BJ (cell line): ENCODE measurements around the gene KIF24. TPM values are rescaled to one million over a fixed set of nuclear protein-coding genes. Genes with fewer than 3 reads are reported as not detected.

Experiments used
- CTCF ChIA-PET: fragments of 350-600 bp; formaldehyde crosslinking; extraction: SDS; loops from one replicate; lab custom pipeline; 2021; ENCODE audit warnings: antibody characterized with exemption, inconsistent platforms; lab: Yijun Ruan, JAX
- POLR2A ChIA-PET: fragments of 300-600 bp; sonication (Branson Sonifier 250); formaldehyde crosslinking; extraction: SDS; loops from one replicate; lab custom pipeline; 2021; ENCODE audit warnings: antibody characterized with exemption; lab: Charles Lee
- DNase-seq: peaks from one replicate; pipeline ENCODE4 v3.0.0-alpha.2; 2011; ENCODE audit warnings: low read depth
- H3K27me3 ChIP-seq: 2 replicates; pipeline ENCODE4 v1.6.0; 2011; ENCODE audit warnings: low read length; ENCODE audit not compliant: control insufficient read depth, insufficient read depth
- H3K36me3 ChIP-seq: 2 replicates; pipeline ENCODE4 v1.5.1; 2011; ENCODE audit warnings: low read length; ENCODE audit not compliant: control insufficient read depth, insufficient read depth
- H3K4me3 ChIP-seq: 2 replicates; pipeline ENCODE4 v1.5.1; 2011; ENCODE audit warnings: low read depth, mild to moderate bottlenecking, control low read depth, low read length
- CTCF ChIP-seq: IDR thresholded peaks from 2 replicates; pipeline ENCODE4 v1.5.1; 2011; ENCODE audit warnings: low read depth, mild to moderate bottlenecking, control low read depth, inconsistent platforms, low read length, moderate library complexity; ENCODE audit not compliant: insufficient read depth
- polyA plus RNA-seq: library from polyadenylated mRNA; depleted of rRNA; stranded (reverse); fragments of >200 nt; gene quantifications from 2 replicates; pipeline ENCODE4 v1.2.3, GENCODE V29; 2011

Gene KIF24
- polyA plus RNA-seq, 1 experiment, result 1.9 TPM

- peak within 1 kb of the TSS; percentile 57 for H3K4me3 ChIP-seq
- ChIA-PET CTCF (interaction anchor here (0.9 to 6.6 kb wide), 7 partner anchors 27 to 303 kb away, joined by 3 to 59 read pairs (median 3); no protein-coding TSS in a partner anchor), POLR2A (interaction anchor here (0.6 kb wide), 1 partner anchor 26 kb away, joined by 4 read pairs; no protein-coding TSS in a partner anchor)
- H3K36me3 ChIP-seq, result no peaks in the 10 kb centered on the region
- peaks cover 7% of the 10 kb centered on the region for H3K27me3 ChIP-seq
- TF ChIP-seq CTCF, result no peak
- peak; percentile 50 for DNase-seq
These were observed 47.7 kb upstream of the KIF24 start, which contains the start of gene MYORG for GRCh38 chr9:34376596-34377403. Gene MYORG (minus strand): TSS chr9:34376898. CDS start chr9:34372943, 3,955 bp downstream.

GRCh38 chr9:34375901-34376595 lies 47.0 kb upstream of the KIF24 start:
- CTCF ChIA-PET, result interaction anchor here (6.1 to 6.6 kb wide), 3 partner anchors 28 to 121 kb away, joined by 28 to 59 read pairs (median 53); no protein-coding TSS in a partner anchor
- TF ChIP-seq CTCF, result no peak
- H3K4me3 ChIP-seq, result peak overlapping the region; percentile 57
- H3K27me3 ChIP-seq, result peaks cover 14% of the 10 kb centered on the region
- DNase-seq, result no peak
- H3K36me3 ChIP-seq, result no peaks in the 10 kb centered on the region
- POLR2A ChIA-PET, result interaction anchor here (0.5 kb wide), 1 partner anchor 163 kb away, joined by 5 read pairs; no protein-coding TSS in a partner anchor

GRCh38 chr9:34374905-34375552 lies 46.0 kb upstream of the KIF24 start:
- Histone ChIP-seq H3K4me3 (no peak overlapping the region), H3K36me3 (no peaks in the 10 kb centered on the region), H3K27me3 (peaks cover 18% of the 10 kb centered on the region)
- POLR2A ChIA-PET, result interaction anchor here (0.6 kb wide), 1 partner anchor 269 kb away, joined by 3 read pairs; no protein-coding TSS in a partner anchor
- no peak for DNase-seq
- TF ChIP-seq CTCF, result no peak
- CTCF ChIA-PET, result interaction anchor here (6.5 to 6.6 kb wide), 2 partner anchors 29 to 120 kb away, joined by 28 to 53 read pairs; no protein-coding TSS in a partner anchor

GRCh38 chr9:34374339-34374738 lies 45.3 kb upstream of the KIF24 start:
- no peak for DNase-seq
- TF ChIP-seq CTCF, result no peak
- ChIA-PET POLR2A (interaction anchor here (0.6 kb wide), 1 partner anchor 123 kb away, joined by 4 read pairs; no protein-coding TSS in a partner anchor), CTCF (interaction anchor here (0.6 to 6.6 kb wide), 3 partner anchors 30 to 126 kb away, joined by 3 to 53 read pairs (median 28); no protein-coding TSS in a partner anchor)
- Histone ChIP-seq H3K27me3 (peaks cover 18% of the 10 kb centered on the region), H3K4me3 (no peak overlapping the region), H3K36me3 (no peaks in the 10 kb centered on the region)
